A673 (cell line): ENCODE results near the gene NDUFB7.
A peak's percentile ranks its signal among the peaks of the same experiment; 100 is the strongest.

Experiments
- CTCF ChIP-seq: fragments of 300-800, 200-600 bp; sonication (generic); conservative IDR thresholded peaks from 2 replicates; pipeline ENCODE4 v1.5.1; 2017; ENCODE audit warnings: low read depth, mild to moderate bottlenecking, antibody characterized with exemption, low read length, moderate library complexity, mixed read lengths
- EZH2 ChIP-seq: fragments of 200-600 bp; sonication (generic); IDR thresholded peaks from 2 replicates; pipeline ENCODE4 v1.6.1; 2017; ENCODE audit warnings: borderline replicate concordance, low read depth, mild to moderate bottlenecking, mixed read lengths, antibody characterized with exemption, low read length; ENCODE audit not compliant: poor library complexity, severe bottlenecking

GRCh38 chr19:14556662-14557188 lies 15.1 kb downstream of the NDUFB7 start:
- TF ChIP-seq CTCF (peak; percentile 95), EZH2 (no peak)
